NCI-H748 treated with DMSO at 0.1 percent for 48 hours (cell line): ENCODE results near the gene TMEM60.
A peak's percentile ranks its signal among the peaks of the same experiment; 100 is the strongest.
"Not testable (repeated sequence)": the region's sequence is repeated elsewhere in the genome, so short reads cannot be mapped to it uniquely, and the experiment has no call there.

Experiments
- DNase-seq: peaks from one replicate; lab custom pipeline; 2025; lab: John Stamatoyannopoulos, UW

TMEM60 gene

GRCh38 chr7:77798394-77799077 is at the start of gene TMEM60, which contains the start of gene PHTF2:
TSS of gene TMEM60 (minus strand) at chr7:77798434. CDS start at chr7:77794373, 4,061 bp downstream.
TSS of gene PHTF2 (plus strand) at chr7:77798773.
- DNase-seq: peak; percentile 98

- DNase-seq: no peak
Observed at GRCh38 chr7:77846317-77847092, 48.3 kb upstream of the TMEM60 start.

- no peak for DNase-seq
Observed at GRCh38 chr7:77843194-77843593, 45.0 kb upstream of the TMEM60 start.

GRCh38 chr7:77839919-77840318 is 41.7 kb upstream of the TMEM60 start:
- no peak for DNase-seq

- peak; percentile 28 for DNase-seq
Observed at GRCh38 chr7:77838929-77839491, 40.8 kb upstream of the TMEM60 start.

- DNase-seq: no peak
Observed at GRCh38 chr7:77837966-77838365, 39.7 kb upstream of the TMEM60 start.

- peak; percentile 60 for DNase-seq
Observed at GRCh38 chr7:77837275-77837674, 39.0 kb upstream of the TMEM60 start.

- not testable (repeated sequence) for DNase-seq
Observed at GRCh38 chr7:77836425-77836824, 38.2 kb upstream of the TMEM60 start.

GRCh38 chr7:77833136-77833535 is 34.9 kb upstream of the TMEM60 start:
- DNase-seq: no peak

GRCh38 chr7:77831953-77832352 is 33.7 kb upstream of the TMEM60 start:
- DNase-seq: no peak

GRCh38 chr7:77831481-77831880 is 33.2 kb upstream of the TMEM60 start:
- DNase-seq: no peak

GRCh38 chr7:77830649-77831355 is 32.6 kb upstream of the TMEM60 start:
- DNase-seq: no peak

GRCh38 chr7:77827999-77828398 is 29.8 kb upstream of the TMEM60 start:
- DNase-seq: no peak

- DNase-seq: no peak
Observed at GRCh38 chr7:77826300-77826699, 28.1 kb upstream of the TMEM60 start.

GRCh38 chr7:77825131-77825530 is 26.9 kb upstream of the TMEM60 start:
- DNase-seq: no peak

GRCh38 chr7:77824636-77825035 is 26.4 kb upstream of the TMEM60 start:
- no peak for DNase-seq

- DNase-seq: no peak
Observed at GRCh38 chr7:77823787-77824186, 25.6 kb upstream of the TMEM60 start.

- no peak for DNase-seq
Observed at GRCh38 chr7:77822269-77822668, 24.0 kb upstream of the TMEM60 start.

GRCh38 chr7:77820967-77821366 is 22.7 kb upstream of the TMEM60 start:
- no peak for DNase-seq

GRCh38 chr7:77819021-77819420 is 20.8 kb upstream of the TMEM60 start:
- no peak for DNase-seq

- no peak for DNase-seq
Observed at GRCh38 chr7:77813180-77813579, 14.9 kb upstream of the TMEM60 start.

GRCh38 chr7:77812290-77812685 is 14.1 kb upstream of the TMEM60 start:
- DNase-seq: no peak
